SU-DHL-6 (cell line): ENCODE results near the gene DNAH9.

Source experiments
- EZH2phosphoT487 ChIP-seq: fragments of 200-600 bp; sonication (generic), shearing (Covaris generic); conservative IDR thresholded peaks from 2 replicates; pipeline ENCODE4 v1.6.1; 2018; ENCODE audit warnings: mild to moderate bottlenecking, antibody characterized with exemption, low read length, moderate library complexity, mixed read lengths
- TF ChIP-seq, protein P1 (sequence below): fragments of 200-600 bp; sonication (generic); IDR thresholded peaks from one replicate; pipeline ENCODE4 v1.5.1; 2017; ENCODE audit warnings: antibody characterized with exemption, mild to moderate bottlenecking, low read length, moderate library complexity; ENCODE audit not compliant: insufficient read depth, poor library complexity, severe bottlenecking

DNA sequence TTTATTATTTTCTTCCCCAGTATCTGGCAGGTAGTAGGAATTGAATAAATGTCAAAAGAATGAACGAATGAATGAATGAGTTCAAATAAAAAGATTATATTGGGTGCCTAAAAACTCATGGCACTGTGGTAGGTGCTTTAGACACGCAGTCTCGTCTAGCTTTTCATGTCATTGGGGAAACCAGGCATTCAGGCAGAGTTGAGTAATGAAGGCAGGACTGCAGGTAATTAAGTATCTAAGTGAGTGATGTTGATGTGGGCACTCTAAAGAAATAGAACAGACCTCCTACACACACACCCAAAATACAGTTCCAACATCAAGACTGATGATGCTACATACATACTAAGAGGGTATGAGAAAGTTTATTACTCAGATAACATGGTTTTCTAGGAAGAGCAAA is 302.4 kb downstream of the DNAH9 start:
- TF ChIP-seq, protein P1, sequence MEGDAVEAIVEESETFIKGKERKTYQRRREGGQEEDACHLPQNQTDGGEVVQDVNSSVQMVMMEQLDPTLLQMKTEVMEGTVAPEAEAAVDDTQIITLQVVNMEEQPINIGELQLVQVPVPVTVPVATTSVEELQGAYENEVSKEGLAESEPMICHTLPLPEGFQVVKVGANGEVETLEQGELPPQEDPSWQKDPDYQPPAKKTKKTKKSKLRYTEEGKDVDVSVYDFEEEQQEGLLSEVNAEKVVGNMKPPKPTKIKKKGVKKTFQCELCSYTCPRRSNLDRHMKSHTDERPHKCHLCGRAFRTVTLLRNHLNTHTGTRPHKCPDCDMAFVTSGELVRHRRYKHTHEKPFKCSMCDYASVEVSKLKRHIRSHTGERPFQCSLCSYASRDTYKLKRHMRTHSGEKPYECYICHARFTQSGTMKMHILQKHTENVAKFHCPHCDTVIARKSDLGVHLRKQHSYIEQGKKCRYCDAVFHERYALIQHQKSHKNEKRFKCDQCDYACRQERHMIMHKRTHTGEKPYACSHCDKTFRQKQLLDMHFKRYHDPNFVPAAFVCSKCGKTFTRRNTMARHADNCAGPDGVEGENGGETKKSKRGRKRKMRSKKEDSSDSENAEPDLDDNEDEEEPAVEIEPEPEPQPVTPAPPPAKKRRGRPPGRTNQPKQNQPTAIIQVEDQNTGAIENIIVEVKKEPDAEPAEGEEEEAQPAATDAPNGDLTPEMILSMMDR, result no peak
- no peak for TF ChIP-seq EZH2phosphoT487
